Stimulated activated naive CD8-positive, alpha-beta T cell treated with anti-CD3 and anti-CD28 coated beads, Interleukin-15, Interleukin-2, amounts not matched to agents 100 ng/mL and 50 ng/mL, for 24 hours (primary cell): ENCODE results near the gene TMEM117.
"Not testable (repeated sequence)": the region's sequence is repeated elsewhere in the genome, so short reads cannot be mapped to it uniquely, and the experiment has no call there.

Experiments used
- H3K27ac Mint-ChIP-seq: one replicate; pipeline ENCODE4 v1.8.0; 2021; ENCODE audit warnings: mild to moderate bottlenecking, mixed read lengths
- H3K27me3 Mint-ChIP-seq: one replicate; pipeline ENCODE4 v1.8.0; 2021; ENCODE audit warnings: mixed read lengths
- H3K36me3 Mint-ChIP-seq: one replicate; pipeline ENCODE4 v1.8.0; 2021; ENCODE audit warnings: low read depth, mixed read lengths
- H3K4me1 Mint-ChIP-seq: one replicate; pipeline ENCODE4 v1.8.0; 2021; ENCODE audit warnings: low read depth, mixed read lengths
- H3K4me3 Mint-ChIP-seq: one replicate; pipeline ENCODE4 v1.8.0; 2021; ENCODE audit warnings: mild to moderate bottlenecking, mixed read lengths
- H3K9me3 Mint-ChIP-seq: one replicate; pipeline ENCODE4 v1.8.0; 2021; ENCODE audit warnings: mixed read lengths

TMEM117 gene

DNA sequence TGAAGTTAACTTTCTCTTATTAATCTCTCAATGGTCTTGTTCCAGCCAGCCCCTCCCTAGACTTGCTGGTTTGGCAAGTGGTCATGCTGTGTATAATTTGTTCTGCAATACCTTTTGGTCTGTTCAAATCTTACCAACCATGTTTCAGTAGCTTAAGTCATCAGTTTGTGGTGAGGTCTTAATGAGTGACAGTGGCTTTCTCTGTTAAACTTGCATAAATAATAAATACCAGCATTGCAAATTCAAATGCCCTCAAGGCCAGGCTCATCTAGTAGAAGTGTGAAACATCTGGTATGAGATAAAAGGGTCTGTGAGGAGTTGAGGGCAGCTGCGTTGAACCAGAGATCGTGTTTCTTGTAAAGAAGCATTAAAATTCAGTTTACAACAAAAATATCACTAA, 319.5 kb downstream of the TMEM117 start:
- no peaks in the 10 kb centered on the region for H3K27me3 Mint-ChIP-seq
- no peak overlapping the region for H3K4me3 Mint-ChIP-seq
- H3K4me1 Mint-ChIP-seq, result no peaks in the 10 kb centered on the region
- no peaks in the 10 kb centered on the region for H3K9me3 Mint-ChIP-seq
- H3K27ac Mint-ChIP-seq, result no peak overlapping the region
- H3K36me3 Mint-ChIP-seq, result no peaks in the 10 kb centered on the region

- Mint-ChIP-seq H3K4me3 (no peak overlapping the region), H3K4me1 (no peaks in the 10 kb centered on the region), H3K27ac (no peak overlapping the region), H3K27me3 (no peaks in the 10 kb centered on the region), H3K36me3 (no peaks in the 10 kb centered on the region), H3K9me3 (no peaks in the 10 kb centered on the region)
These were observed 321.5 kb downstream of the TMEM117 start for GRCh38 chr12:44157359-44157758.

GRCh38 chr12:44158746-44159145, 322.9 kb downstream of the TMEM117 start:
- no peaks in the 10 kb centered on the region for H3K27me3 Mint-ChIP-seq
- H3K27ac Mint-ChIP-seq, result no peak overlapping the region
- no peak overlapping the region for H3K4me3 Mint-ChIP-seq
- no peaks in the 10 kb centered on the region for H3K36me3 Mint-ChIP-seq
- no peaks in the 10 kb centered on the region for H3K4me1 Mint-ChIP-seq
- no peaks in the 10 kb centered on the region for H3K9me3 Mint-ChIP-seq

- Mint-ChIP-seq H3K9me3 (no peaks in the 10 kb centered on the region), H3K4me3 (no peak overlapping the region), H3K27me3 (no peaks in the 10 kb centered on the region), H3K27ac (no peak overlapping the region), H3K36me3 (no peaks in the 10 kb centered on the region), H3K4me1 (no peaks in the 10 kb centered on the region)
These were observed 323.3 kb downstream of the TMEM117 start for GRCh38 chr12:44159216-44159615.

DNA sequence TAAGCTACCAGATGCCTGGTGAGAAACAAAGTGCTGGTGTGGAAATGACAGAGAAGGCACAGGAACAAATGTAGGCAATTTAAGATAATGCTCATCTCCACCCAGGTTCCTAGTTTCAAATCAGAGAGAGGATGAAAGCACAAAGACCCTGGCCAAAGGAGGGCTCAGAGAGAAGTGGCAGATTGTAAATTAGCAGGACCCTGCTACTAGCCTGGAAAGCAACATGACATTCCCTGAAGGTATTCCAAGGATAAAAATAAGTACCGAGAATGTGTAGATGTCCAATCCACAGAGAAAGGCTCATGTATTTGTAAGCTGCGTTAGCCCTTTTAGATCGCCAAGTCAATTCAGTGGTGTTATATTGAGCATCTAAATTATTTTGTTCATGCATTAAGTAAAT, 324.0 kb downstream of the TMEM117 start:
- Mint-ChIP-seq H3K27ac (no peak overlapping the region), H3K27me3 (no peaks in the 10 kb centered on the region), H3K36me3 (no peaks in the 10 kb centered on the region), H3K9me3 (no peaks in the 10 kb centered on the region), H3K4me1 (no peaks in the 10 kb centered on the region), H3K4me3 (no peak overlapping the region)

DNA sequence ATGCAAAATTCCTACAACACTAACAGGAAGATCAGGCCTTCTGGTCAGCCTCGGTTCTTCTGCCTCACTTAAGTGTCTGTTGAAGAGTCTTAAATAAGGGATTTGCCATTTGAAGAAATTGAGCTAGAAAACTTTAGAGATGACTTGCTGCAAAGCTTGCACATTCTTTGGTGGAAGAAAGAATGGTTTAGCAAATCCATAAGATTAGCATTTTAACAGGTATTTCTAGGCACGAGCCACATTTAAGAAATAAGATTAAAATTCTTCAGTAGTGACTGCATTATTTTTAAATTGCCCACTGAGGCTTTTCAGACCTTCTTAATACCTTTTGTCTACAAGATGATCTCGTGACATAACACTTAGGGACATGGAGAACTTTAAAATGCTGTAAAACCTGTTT, 327.1 kb downstream of the TMEM117 start:
- H3K4me3 Mint-ChIP-seq, result no peak overlapping the region
- H3K36me3 Mint-ChIP-seq, result no peaks in the 10 kb centered on the region
- no peak overlapping the region for H3K27ac Mint-ChIP-seq
- no peaks in the 10 kb centered on the region for H3K9me3 Mint-ChIP-seq
- H3K4me1 Mint-ChIP-seq, result no peaks in the 10 kb centered on the region
- no peaks in the 10 kb centered on the region for H3K27me3 Mint-ChIP-seq

DNA sequence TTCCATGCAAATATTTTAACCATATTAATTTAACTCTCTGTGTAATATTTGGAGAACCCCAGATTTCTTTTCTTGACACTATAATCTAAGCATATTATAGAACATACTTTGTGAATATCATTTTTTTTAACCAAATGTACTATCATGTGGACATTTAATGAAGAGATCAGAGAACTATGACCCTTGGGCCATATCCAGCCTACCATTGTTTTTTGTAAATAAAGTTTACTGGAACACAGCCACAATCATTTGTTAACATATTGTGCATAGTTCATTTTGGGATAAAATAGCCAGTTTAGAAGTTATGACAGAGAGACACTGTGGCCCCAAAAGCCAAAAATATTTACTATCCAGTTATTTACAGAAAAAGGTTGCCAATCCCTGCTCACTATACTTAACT, 338.2 kb downstream of the TMEM117 start:
- no peaks in the 10 kb centered on the region for H3K36me3 Mint-ChIP-seq
- H3K27me3 Mint-ChIP-seq, result no peaks in the 10 kb centered on the region
- no peak overlapping the region for H3K27ac Mint-ChIP-seq
- no peaks in the 10 kb centered on the region for H3K4me1 Mint-ChIP-seq
- H3K4me3 Mint-ChIP-seq, result no peak overlapping the region
- no peaks in the 10 kb centered on the region for H3K9me3 Mint-ChIP-seq

- Mint-ChIP-seq H3K36me3 (peaks cover 4% of the 10 kb centered on the region), H3K27me3 (no peaks in the 10 kb centered on the region), H3K4me1 (no peaks in the 10 kb centered on the region), H3K4me3 (no peak overlapping the region), H3K9me3 (peaks cover 3% of the 10 kb centered on the region), H3K27ac (no peak overlapping the region)
These were observed 348.8 kb downstream of the TMEM117 start for GRCh38 chr12:44184499-44185206.

- Mint-ChIP-seq H3K36me3 (no peaks in the 10 kb centered on the region), H3K27ac (no peak overlapping the region), H3K4me3 (no peak overlapping the region), H3K9me3 (no peaks in the 10 kb centered on the region), H3K4me1 (no peaks in the 10 kb centered on the region), H3K27me3 (no peaks in the 10 kb centered on the region)
These were observed 357.4 kb downstream of the TMEM117 start for GRCh38 chr12:44193281-44193680.

DNA sequence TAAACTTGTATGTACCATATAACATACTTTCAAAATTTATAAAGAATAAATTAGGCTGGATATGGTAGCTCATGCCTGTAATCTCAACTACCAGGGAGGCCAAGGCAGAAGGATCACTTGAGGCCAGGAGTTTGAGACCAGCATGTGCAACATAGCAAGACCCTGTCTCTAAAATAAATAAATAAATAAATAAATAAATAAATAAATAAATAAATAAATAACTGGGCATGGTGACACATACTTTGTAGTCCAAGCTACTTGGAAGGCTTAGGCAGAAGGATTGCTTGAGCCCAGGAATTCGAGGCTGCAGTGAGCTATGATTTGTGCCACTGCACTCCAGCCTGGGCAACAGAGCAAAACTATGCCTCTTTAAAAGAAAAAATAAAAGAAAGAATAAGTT, 359.8 kb downstream of the TMEM117 start:
- not testable (repeated sequence) for H3K4me3 Mint-ChIP-seq

GRCh38 chr12:44206045-44206444, 370.2 kb downstream of the TMEM117 start:
- H3K27ac Mint-ChIP-seq, result no peak overlapping the region
- H3K4me3 Mint-ChIP-seq, result no peak overlapping the region
- H3K4me1 Mint-ChIP-seq, result no peaks in the 10 kb centered on the region
- peaks cover 8% of the 10 kb centered on the region for H3K36me3 Mint-ChIP-seq
- H3K27me3 Mint-ChIP-seq, result no peaks in the 10 kb centered on the region
- peaks cover 22% of the 10 kb centered on the region for H3K9me3 Mint-ChIP-seq

More for the DNA sequence above, 359.8 kb downstream of the TMEM117 start:
- not testable (repeated sequence) for H3K9me3 Mint-ChIP-seq, H3K4me1 Mint-ChIP-seq, H3K27ac Mint-ChIP-seq, H3K36me3 Mint-ChIP-seq, H3K27me3 Mint-ChIP-seq

GRCh38 chr12:44217146-44217883, 381.4 kb downstream of the TMEM117 start:
- Mint-ChIP-seq H3K9me3 (peaks cover 19% of the 10 kb centered on the region), H3K4me3 (no peak overlapping the region), H3K4me1 (no peaks in the 10 kb centered on the region), H3K36me3 (peaks cover 15% of the 10 kb centered on the region), H3K27me3 (no peaks in the 10 kb centered on the region), H3K27ac (no peak overlapping the region)

DNA sequence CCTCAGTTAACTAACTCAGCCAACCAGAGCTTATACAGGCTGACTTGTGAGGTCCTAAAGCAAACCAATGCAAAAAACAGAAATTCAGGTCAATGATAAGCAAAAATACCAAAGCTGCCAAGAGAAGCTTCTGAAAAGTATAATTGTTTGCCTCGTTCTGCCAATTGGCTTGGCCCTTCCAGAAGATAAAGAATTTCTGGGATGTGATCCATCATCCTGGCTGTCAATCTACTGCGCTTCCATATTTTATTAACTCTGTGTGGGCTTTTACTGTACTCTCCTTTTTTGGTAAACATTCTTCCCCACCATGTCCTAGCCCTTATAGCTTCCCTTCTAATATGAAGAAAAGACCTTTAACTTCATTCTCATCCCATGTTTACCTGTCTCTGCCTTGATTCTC, 387.9 kb downstream of the TMEM117 start:
- no peaks in the 10 kb centered on the region for H3K4me1 Mint-ChIP-seq
- H3K27me3 Mint-ChIP-seq, result no peaks in the 10 kb centered on the region
- H3K4me3 Mint-ChIP-seq, result no peak overlapping the region
- H3K27ac Mint-ChIP-seq, result no peak overlapping the region
- peaks cover 10% of the 10 kb centered on the region for H3K9me3 Mint-ChIP-seq
- H3K36me3 Mint-ChIP-seq, result peaks cover 6% of the 10 kb centered on the region

DNA sequence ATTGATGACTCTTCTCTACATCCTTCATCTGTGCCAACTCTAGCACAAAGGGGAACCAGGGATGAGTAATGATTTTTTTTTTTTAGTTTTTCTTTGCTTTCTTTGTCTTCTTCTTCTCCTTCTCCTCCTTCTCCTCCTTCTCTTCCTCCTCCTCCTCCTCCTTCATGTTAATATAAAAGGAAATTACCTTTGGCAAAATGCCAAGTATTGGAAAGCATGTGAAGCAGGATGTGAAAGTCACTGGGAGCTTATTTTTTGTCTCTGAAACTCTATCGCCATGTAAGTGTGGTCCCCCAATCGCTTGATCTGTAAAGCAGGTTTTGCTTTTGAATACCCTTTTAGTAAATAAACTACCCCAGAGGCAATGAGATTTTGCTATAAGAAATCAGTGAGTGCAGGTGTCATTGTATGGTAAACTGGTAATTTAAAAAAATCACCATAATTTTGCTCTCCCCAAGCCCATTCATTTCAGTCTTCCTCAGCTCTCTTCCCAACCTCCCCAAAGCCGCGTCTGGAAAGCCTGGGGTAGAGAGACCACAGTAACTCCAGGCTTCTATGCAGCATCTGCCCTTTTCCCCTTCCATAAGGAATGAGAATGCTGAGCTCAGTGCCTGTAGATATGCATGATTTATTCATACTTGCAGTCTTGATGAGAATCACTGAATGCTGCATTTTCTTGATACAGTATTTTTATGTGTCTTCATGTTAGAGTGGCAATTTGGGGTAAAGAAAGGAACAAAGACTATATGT, 388.7 kb downstream of the TMEM117 start:
- H3K4me3 Mint-ChIP-seq, result no peak overlapping the region
- no peaks in the 10 kb centered on the region for H3K4me1 Mint-ChIP-seq
- peaks cover 10% of the 10 kb centered on the region for H3K9me3 Mint-ChIP-seq
- H3K27ac Mint-ChIP-seq, result no peak overlapping the region
- H3K27me3 Mint-ChIP-seq, result no peaks in the 10 kb centered on the region
- peaks cover 6% of the 10 kb centered on the region for H3K36me3 Mint-ChIP-seq

- H3K4me1 Mint-ChIP-seq, result no peaks in the 10 kb centered on the region
- H3K27ac Mint-ChIP-seq, result no peak overlapping the region
- peaks cover 3% of the 10 kb centered on the region for H3K36me3 Mint-ChIP-seq
- H3K4me3 Mint-ChIP-seq, result no peak overlapping the region
- H3K9me3 Mint-ChIP-seq, result peaks cover 5% of the 10 kb centered on the region
- H3K27me3 Mint-ChIP-seq, result no peaks in the 10 kb centered on the region
These were observed 389.2 kb downstream of the TMEM117 start for GRCh38 chr12:44225149-44225510.
